ENCODE results near the gene TMEM165.

DNA sequence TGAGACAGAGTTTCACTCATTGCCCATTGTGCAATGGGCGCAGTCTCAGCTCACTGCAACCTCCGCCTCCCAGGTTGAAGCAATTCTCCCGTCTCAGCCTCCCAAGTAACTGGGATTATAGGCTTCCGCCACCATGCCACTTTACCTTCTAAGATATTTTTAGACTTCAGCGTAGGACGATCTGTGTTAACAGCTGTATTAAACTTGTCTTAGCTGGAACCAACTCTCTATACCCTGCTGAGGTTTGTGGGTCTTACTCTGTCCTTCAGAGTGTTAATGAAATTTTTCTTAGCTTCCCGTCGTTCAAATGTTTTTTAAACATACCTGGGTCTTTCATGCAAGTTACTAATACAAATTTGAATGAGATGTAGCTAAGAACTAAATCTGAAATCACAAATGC is 14.7 kb downstream of the TMEM165 start:
- TF ChIP-seq, protein P1, sequence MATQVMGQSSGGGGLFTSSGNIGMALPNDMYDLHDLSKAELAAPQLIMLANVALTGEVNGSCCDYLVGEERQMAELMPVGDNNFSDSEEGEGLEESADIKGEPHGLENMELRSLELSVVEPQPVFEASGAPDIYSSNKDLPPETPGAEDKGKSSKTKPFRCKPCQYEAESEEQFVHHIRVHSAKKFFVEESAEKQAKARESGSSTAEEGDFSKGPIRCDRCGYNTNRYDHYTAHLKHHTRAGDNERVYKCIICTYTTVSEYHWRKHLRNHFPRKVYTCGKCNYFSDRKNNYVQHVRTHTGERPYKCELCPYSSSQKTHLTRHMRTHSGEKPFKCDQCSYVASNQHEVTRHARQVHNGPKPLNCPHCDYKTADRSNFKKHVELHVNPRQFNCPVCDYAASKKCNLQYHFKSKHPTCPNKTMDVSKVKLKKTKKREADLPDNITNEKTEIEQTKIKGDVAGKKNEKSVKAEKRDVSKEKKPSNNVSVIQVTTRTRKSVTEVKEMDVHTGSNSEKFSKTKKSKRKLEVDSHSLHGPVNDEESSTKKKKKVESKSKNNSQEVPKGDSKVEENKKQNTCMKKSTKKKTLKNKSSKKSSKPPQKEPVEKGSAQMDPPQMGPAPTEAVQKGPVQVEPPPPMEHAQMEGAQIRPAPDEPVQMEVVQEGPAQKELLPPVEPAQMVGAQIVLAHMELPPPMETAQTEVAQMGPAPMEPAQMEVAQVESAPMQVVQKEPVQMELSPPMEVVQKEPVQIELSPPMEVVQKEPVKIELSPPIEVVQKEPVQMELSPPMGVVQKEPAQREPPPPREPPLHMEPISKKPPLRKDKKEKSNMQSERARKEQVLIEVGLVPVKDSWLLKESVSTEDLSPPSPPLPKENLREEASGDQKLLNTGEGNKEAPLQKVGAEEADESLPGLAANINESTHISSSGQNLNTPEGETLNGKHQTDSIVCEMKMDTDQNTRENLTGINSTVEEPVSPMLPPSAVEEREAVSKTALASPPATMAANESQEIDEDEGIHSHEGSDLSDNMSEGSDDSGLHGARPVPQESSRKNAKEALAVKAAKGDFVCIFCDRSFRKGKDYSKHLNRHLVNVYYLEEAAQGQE (IDR thresholded peaks at IDR 0.05; ENCODE audit: low read depth, low read length), result no peak
- no peak for TF ChIP-seq NR2F1 (conservative IDR thresholded peaks at IDR 0.05)
- no peak for TF ChIP-seq MEF2A (IDR thresholded peaks at IDR 0.05; ENCODE audit: insufficient read depth, low read depth, low read length)
